SU-DHL-6 (cell line): Measurements from ENCODE around the gene CYP2S1.

Experiments
- H2AFZ ChIP-seq: fragments of 200-600 bp; sonication (generic); 2 replicates; pipeline ENCODE4 v1.6.1; 2014; ENCODE audit warnings: low read depth, mild to moderate bottlenecking, moderate library complexity, mixed read lengths, antibody characterized with exemption, low read length; ENCODE audit not compliant: severe bottlenecking
- H3F3A ChIP-seq: fragments of 200-600 bp; shearing (Covaris generic); 2 replicates; pipeline ENCODE4 v1.6.0; 2016; ENCODE audit warnings: antibody characterized with exemption, mild to moderate bottlenecking; ENCODE audit not compliant: insufficient read depth
- H3K27ac ChIP-seq: fragments of 200-600 bp; sonication (generic); 2 replicates; pipeline ENCODE4 v1.5.1; 2016; ENCODE audit warnings: low read depth, mild to moderate bottlenecking, low read length, moderate library complexity, mixed read lengths
- H3K27me3 ChIP-seq: fragments of 200-600 bp; sonication (generic), shearing (Covaris generic); 2 replicates; pipeline ENCODE4 v1.6.0; 2014; ENCODE audit warnings: mild to moderate bottlenecking, low read length
- H3K36me3 ChIP-seq: fragments of 200-600 bp; sonication (generic); 2 replicates; pipeline ENCODE4 v1.6.1; 2014; ENCODE audit warnings: mild to moderate bottlenecking, low read length, mixed read lengths
- H3K4me2 ChIP-seq: fragments of 300-600, 200-600 bp; shearing (Covaris generic), sonication (generic); 2 replicates; pipeline ENCODE4 v1.6.0; 2014; ENCODE audit warnings: low read length, low read depth, mild to moderate bottlenecking; ENCODE audit not compliant: poor library complexity, severe bottlenecking
- H3K4me3 ChIP-seq: fragments of 200-600 bp; sonication (generic); 2 replicates; pipeline ENCODE4 v1.5.1; 2014; ENCODE audit warnings: antibody characterized with exemption, low read length, mild to moderate bottlenecking, mixed read lengths; ENCODE audit not compliant: insufficient read depth, poor library complexity, severe bottlenecking
- H3K79me2 ChIP-seq: fragments of 200-600 bp; sonication (generic); 2 replicates; pipeline ENCODE4 v1.6.1; 2014; ENCODE audit warnings: mild to moderate bottlenecking, low read length, moderate library complexity; ENCODE audit not compliant: insufficient read depth
- H3K9ac ChIP-seq: fragments of 200-600 bp; sonication (generic); 2 replicates; pipeline ENCODE4 v1.7.0; 2014; ENCODE audit warnings: mild to moderate bottlenecking, low read length
- H3K9me2 ChIP-seq: fragments of 200-600 bp; sonication (generic); replicated peaks from 2 replicates; pipeline ENCODE4 v1.6.1; 2014; ENCODE audit warnings: low read length; ENCODE audit not compliant: insufficient read depth
- H3K9me3 ChIP-seq: fragments of 200-600 bp; sonication (generic); 2 replicates; pipeline ENCODE4 v1.6.1; 2014; ENCODE audit warnings: low read length, mixed read lengths; ENCODE audit not compliant: insufficient read depth
- H4K20me1 ChIP-seq: fragments of 200-600 bp; sonication (generic); 2 replicates; pipeline ENCODE4 v1.6.1; 2014; ENCODE audit warnings: low read depth, mild to moderate bottlenecking, antibody characterized with exemption, low read length, moderate library complexity, mixed read lengths
- EZH2phosphoT487 ChIP-seq: fragments of 200-600 bp; sonication (generic), shearing (Covaris generic); conservative IDR thresholded peaks from 2 replicates; pipeline ENCODE4 v1.6.1; 2018; ENCODE audit warnings: mild to moderate bottlenecking, antibody characterized with exemption, low read length, moderate library complexity, mixed read lengths
- TF ChIP-seq, protein P1 (sequence below): fragments of 200-600 bp; sonication (generic); IDR thresholded peaks from one replicate; pipeline ENCODE4 v1.5.1; 2017; ENCODE audit warnings: antibody characterized with exemption, mild to moderate bottlenecking, low read length, moderate library complexity; ENCODE audit not compliant: insufficient read depth, poor library complexity, severe bottlenecking

CYP2S1 gene

DNA sequence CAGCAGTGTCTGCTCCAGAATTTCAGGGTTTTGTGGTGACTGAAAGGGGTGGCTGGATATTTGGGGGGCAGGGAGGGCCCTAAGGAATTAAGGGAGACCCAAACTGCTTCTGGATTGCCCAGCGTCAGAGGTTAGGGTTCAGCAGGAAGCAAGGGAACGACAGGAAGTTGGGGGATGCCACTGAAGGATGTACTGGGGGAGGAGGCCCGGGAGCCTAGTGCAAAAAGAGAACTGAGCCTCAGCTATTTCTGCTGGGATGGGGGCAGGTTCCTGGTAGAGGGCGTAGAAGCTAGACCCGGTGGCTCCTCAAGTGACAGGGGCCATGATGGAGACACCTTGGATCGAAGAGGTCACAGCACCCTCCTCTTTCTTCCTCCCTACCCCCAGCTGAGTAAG, 1.1 kb downstream of the CYP2S1 start:
- Histone ChIP-seq H3K9me2 (no peaks in the 10 kb centered on the region), H3K4me3 (no peak overlapping the region), H3K79me2 (no peaks in the 10 kb centered on the region), H3K4me2 (no peak overlapping the region), H2AFZ (no peak overlapping the region), H3F3A (no peaks in the 10 kb centered on the region), H3K9ac (no peak overlapping the region), H4K20me1 (no peaks in the 10 kb centered on the region), H3K36me3 (no peaks in the 10 kb centered on the region), H3K27ac (no peak overlapping the region), H3K9me3 (no peaks in the 10 kb centered on the region), H3K27me3 (no peaks in the 10 kb centered on the region)
- no peak for TF ChIP-seq EZH2phosphoT487
- TF ChIP-seq, protein P1, sequence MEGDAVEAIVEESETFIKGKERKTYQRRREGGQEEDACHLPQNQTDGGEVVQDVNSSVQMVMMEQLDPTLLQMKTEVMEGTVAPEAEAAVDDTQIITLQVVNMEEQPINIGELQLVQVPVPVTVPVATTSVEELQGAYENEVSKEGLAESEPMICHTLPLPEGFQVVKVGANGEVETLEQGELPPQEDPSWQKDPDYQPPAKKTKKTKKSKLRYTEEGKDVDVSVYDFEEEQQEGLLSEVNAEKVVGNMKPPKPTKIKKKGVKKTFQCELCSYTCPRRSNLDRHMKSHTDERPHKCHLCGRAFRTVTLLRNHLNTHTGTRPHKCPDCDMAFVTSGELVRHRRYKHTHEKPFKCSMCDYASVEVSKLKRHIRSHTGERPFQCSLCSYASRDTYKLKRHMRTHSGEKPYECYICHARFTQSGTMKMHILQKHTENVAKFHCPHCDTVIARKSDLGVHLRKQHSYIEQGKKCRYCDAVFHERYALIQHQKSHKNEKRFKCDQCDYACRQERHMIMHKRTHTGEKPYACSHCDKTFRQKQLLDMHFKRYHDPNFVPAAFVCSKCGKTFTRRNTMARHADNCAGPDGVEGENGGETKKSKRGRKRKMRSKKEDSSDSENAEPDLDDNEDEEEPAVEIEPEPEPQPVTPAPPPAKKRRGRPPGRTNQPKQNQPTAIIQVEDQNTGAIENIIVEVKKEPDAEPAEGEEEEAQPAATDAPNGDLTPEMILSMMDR, result no peak

DNA sequence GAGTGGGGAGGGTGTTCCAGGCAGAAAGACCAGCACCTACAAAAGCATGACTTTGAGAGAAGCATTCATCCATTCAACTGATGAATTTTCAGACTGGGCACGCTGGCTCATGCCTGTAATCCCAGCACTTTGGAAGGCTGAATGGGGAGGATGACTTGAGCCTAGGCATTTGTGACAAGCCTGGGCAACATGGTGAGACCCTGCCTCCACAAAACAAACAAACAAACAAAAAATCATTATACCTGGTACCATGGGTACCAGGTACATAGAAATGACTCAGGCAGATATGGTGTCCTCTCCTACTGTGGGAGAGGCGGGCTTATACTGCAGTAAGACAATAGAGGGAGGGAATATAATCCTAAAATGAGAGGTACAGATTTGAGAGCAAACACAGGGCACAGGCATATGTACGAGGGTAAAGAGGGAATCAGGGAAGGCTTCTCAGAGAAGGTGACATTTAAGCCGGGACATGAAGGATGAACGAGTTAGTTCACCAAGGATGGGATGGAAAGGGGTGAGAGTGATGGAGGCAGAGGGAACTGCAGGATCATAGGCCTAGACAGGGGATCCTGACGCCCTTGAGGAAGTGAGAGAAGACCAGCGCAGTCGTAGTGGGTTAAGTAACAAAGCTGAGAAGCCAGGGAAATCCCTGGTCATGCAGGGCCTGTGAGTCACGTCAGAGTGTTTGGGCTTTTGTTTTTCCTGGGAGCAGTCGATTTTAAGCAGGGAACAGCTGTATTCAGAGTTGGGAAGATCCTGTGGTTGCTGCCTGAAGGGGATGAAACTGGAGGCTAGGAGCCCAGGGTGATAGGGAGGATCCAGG, 2.9 kb downstream of the CYP2S1 start:
- H3K36me3 ChIP-seq, result no peaks in the 10 kb centered on the region
- H3K4me2 ChIP-seq, result no peak overlapping the region
- no peaks in the 10 kb centered on the region for H3K79me2 ChIP-seq
- no peak overlapping the region for H3K4me3 ChIP-seq
- H3K9me3 ChIP-seq, result no peaks in the 10 kb centered on the region
- no peaks in the 10 kb centered on the region for H4K20me1 ChIP-seq
- no peaks in the 10 kb centered on the region for H3K9me2 ChIP-seq
- no peaks in the 10 kb centered on the region for H3F3A ChIP-seq
- no peak overlapping the region for H2AFZ ChIP-seq
- no peaks in the 10 kb centered on the region for H3K27me3 ChIP-seq
- no peak overlapping the region for H3K9ac ChIP-seq
- H3K27ac ChIP-seq, result no peak overlapping the region
- TF ChIP-seq, protein P1, result no peak
- TF ChIP-seq EZH2phosphoT487, result no peak

DNA sequence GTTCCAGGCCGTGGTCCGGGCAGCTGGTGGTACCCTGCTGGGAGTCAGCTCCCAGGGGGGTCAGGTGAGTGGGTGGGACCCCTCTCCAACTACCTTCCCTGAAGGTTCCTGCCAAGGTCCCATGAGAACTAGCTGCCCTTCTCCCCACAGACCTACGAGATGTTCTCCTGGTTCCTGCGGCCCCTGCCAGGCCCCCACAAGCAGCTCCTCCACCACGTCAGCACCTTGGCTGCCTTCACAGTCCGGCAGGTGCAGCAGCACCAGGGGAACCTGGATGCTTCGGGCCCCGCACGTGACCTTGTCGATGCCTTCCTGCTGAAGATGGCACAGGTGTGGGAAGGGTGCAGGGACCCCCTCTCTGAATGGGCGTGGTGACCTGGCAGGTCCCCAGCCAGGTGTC, 5.5 kb downstream of the CYP2S1 start:
- H3F3A ChIP-seq, result no peaks in the 10 kb centered on the region
- H3K27ac ChIP-seq, result no peak overlapping the region

More for the DNA sequence above, 5.5 kb downstream of the CYP2S1 start:
- Histone ChIP-seq H3K4me3 (no peak overlapping the region), H3K27me3 (no peaks in the 10 kb centered on the region), H3K79me2 (no peaks in the 10 kb centered on the region), H3K4me2 (no peak overlapping the region), H3K9me3 (no peaks in the 10 kb centered on the region), H3K36me3 (no peaks in the 10 kb centered on the region), H2AFZ (no peak overlapping the region), H3K9me2 (no peaks in the 10 kb centered on the region), H3K9ac (no peak overlapping the region), H4K20me1 (no peaks in the 10 kb centered on the region)
- no peak for TF ChIP-seq EZH2phosphoT487
- TF ChIP-seq, protein P1, result no peak
